HTR-8/SVneo (cell line): ENCODE measurements around the gene SLC35B2.

Source experiments
- DNase-seq: peaks from one replicate; pipeline ENCODE4 v3.0.0; 2011; ENCODE audit warnings: low spot score, mixed read lengths; ENCODE audit not compliant: insufficient read length
- FAIRE-seq: peaks from 2 replicates; lab custom pipeline; 2011; peaks lifted over from hg19 to GRCh38; lab: Jason Lieb, UNC

The SLC35B2 gene

GRCh38 chr6:44269178-44269920 is 12.0 kb upstream of the SLC35B2 start:
- no peak for DNase-seq
- FAIRE-seq = no peak

GRCh38 chr6:44268095-44268628 is 10.8 kb upstream of the SLC35B2 start:
- peak; percentile 75 for DNase-seq
- no peak for FAIRE-seq

GRCh38 chr6:44267252-44267651 is 9.9 kb upstream of the SLC35B2 start:
- FAIRE-seq (no peak), DNase-seq (no peak)

GRCh38 chr6:44266347-44266746 is 9.0 kb upstream of the SLC35B2 start:
- DNase-seq (no peak), FAIRE-seq (no peak)

GRCh38 chr6:44265722-44266233 is 8.4 kb upstream of the SLC35B2 start:
- DNase-seq (no peak), FAIRE-seq (no peak)

- FAIRE-seq = peak; percentile 46
Observed at GRCh38 chr6:44265007-44265721, 7.8 kb upstream of the SLC35B2 start, which contains the start of gene NFKBIE. Gene NFKBIE, minus strand, starts transcription at chr6:44265551. Its CDS starts 205 bp downstream, at chr6:44265346.

GRCh38 chr6:44264154-44265006 is 7.1 kb upstream of the SLC35B2 start:
- FAIRE-seq (no peak), DNase-seq (no peak)

More at GRCh38 chr6:44265007-44265721, 7.8 kb upstream of the SLC35B2 start, which contains the start of gene NFKBIE:
- peak; percentile 93 for DNase-seq

- DNase-seq (no peak), FAIRE-seq (no peak)
Observed at GRCh38 chr6:44263354-44264100, 6.2 kb upstream of the SLC35B2 start.

GRCh38 chr6:44262467-44263353 is 5.4 kb upstream of the SLC35B2 start:
- FAIRE-seq = no peak

GRCh38 chr6:44261581-44261980 is 4.3 kb upstream of the SLC35B2 start:
- FAIRE-seq = no peak

More at GRCh38 chr6:44262467-44263353, 5.4 kb upstream of the SLC35B2 start:
- DNase-seq = no peak

GRCh38 chr6:44260451-44261297 is 3.3 kb upstream of the SLC35B2 start:
- no peak for DNase-seq
- no peak for FAIRE-seq

More at GRCh38 chr6:44261581-44261980, 4.3 kb upstream of the SLC35B2 start:
- no peak for DNase-seq

- DNase-seq = no peak
- no peak for FAIRE-seq
Observed at GRCh38 chr6:44260011-44260410, 2.7 kb upstream of the SLC35B2 start.

- no peak for FAIRE-seq
- no peak for DNase-seq
Observed at GRCh38 chr6:44258921-44259320, 1.6 kb upstream of the SLC35B2 start.

GRCh38 chr6:44258325-44258863 is 1.1 kb upstream of the SLC35B2 start:
- no peak for FAIRE-seq
- no peak for DNase-seq

- FAIRE-seq (no peak), DNase-seq (no peak)
Observed at GRCh38 chr6:44257753-44258324, 511 bp upstream of the SLC35B2 start.

GRCh38 chr6:44256775-44257024 is 628 bp downstream of the SLC35B2 start:
- FAIRE-seq (no peak), DNase-seq (no peak)
